GM18858 (cell line): ENCODE data around the gene CDH13.

Experiments
- ATAC-seq: cut with Tn5 transposase; IDR thresholded peaks from one replicate; pipeline ENCODE4 v1.9.1; 2021; ENCODE audit not compliant: unreplicated experiment

The CDH13 gene

DNA sequence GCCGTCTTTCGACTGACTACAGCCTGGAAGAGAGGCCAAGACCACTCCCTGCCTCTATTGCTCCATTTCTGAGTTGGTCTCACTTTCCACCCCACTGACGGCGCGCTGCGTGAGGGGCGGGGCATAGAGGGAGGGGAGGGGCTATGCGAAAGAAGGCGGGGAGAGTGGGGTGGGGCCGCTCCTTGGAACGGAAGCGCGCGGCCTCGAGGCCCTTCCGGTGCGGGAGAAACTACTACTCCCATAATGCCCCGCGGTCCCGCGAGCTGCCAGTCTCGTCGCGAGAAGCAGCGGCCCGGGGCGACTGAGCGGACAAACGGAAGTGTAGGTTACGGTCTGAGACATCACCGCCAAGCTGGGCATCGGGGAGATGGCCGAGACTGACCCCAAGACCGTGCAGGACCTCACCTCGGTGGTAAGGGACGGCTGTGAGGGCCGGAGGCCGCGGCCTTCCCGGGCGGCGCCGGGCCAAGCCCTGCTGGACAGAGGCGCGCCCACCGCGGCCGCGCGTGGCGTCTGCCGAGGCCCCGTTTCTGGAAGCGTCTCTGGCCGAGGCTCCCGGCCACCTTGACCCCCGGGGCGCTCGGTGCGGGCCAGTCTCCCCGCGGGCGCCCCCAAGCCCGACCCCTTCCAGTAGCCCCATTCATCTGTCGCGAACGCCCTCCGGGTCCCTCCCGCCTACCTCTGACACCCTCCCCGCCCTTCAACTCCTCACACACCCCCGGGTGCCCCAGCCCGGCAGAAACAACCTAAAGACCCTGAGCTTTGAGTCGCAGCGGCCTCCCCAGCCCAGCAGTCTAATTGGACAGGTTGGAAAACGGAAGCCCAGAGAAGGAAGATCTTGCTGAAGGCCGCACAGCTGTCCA is 1181.2 kb downstream of the CDH13 start, which contains the start of gene HSBP1:
Gene HSBP1, plus strand, starts transcription at position 269 of the 863 bp plus-strand sequence. Its CDS starts 99 bp downstream, at position 368.
- peak; percentile 83 for ATAC-seq

DNA sequence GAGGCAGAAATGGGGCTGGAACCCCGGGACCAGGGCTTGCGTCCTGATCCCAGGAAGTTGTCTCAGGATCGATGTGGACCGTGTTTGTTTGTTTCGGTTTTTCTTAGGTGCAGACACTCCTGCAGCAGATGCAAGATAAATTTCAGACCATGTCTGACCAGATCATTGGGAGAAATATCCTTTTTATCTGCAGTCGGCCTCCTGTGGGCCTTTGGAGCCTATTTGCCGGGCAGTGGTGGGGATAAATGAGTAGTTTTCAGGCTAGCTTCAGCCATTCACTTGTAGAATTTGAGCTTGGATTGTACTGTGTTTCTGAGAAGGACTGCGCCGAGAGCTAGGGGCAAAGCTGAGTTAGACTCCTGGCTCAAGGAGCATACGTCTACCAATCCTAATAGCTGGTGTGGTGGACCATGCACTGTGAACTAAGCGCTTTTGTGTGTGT is 1181.8 kb downstream of the CDH13 start:
- no peak for ATAC-seq

DNA sequence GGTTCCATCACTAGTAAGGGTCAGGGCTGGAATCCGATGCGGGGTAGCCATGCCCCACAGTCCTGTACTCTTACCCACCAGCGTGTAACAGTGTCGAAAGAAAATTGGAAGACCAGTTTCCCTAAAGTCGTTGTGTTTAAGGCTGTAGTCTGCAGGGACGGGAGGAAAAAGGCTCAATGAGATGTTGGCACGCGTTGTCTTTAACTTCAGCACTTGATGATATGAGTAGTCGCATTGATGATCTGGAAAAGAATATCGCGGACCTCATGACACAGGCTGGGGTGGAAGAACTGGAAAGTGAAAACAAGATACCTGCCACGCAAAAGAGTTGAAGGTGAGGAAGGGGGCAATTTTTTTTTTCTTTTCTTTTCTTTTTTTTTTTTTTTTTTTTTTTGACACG is 1182.3 kb downstream of the CDH13 start:
- no peak for ATAC-seq

DNA sequence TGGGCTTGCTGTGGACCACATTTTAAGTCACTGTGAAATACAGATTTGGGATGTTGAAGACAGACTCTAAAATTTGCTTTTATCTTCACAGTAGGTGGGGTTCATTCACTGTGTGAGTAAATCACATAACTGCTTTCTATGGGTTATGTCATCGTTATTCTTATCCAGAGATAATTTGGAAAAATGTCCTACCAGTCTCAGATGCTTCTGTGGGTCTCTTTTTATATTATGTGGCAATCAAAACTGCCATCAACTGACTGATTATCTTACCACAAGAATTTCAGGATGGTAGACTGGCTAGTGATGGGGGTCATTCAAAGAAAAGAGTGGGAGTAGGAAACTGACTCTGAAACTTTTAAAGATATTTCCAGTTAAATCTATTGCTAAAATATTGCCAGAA is 1184.1 kb downstream of the CDH13 start:
- no peak for ATAC-seq

DNA sequence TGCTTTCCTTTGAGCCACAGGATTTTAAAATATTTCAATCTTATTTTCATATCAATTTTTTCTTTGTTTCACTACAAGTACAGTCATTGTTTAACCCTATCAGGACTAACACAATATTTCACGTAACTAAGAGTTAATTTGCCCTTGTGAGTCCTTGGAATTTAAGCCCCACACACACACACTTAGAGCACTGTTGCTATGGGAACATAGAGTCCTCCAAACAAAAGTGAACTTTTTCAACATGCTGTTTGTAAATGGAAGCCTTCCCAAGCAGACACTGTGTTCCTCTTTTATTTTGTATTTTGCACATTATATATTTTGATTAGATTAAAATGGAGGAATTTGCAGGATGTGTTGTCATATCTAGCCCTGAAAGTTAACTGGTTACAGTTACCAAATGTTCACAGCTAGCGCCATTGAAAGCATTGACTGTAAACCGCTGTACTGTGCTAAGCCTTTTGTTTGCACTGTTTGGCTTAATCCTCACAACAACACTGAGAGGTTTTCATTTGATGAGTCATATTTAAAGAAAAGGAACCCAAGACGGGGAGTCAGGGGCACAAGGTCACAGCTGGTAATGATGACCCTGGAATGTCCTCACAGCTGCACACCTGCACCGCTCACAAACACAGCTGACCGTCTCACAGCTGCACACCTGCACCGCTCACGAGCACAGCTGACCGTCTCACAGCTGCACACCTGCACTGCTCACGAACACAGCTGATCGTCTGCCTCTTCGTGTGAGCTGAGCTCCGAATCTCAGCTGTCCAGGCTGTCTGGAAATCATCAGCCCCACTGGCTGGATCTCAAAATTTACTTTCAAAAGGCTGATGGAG is 1187.3 kb downstream of the CDH13 start:
- no peak for ATAC-seq

DNA sequence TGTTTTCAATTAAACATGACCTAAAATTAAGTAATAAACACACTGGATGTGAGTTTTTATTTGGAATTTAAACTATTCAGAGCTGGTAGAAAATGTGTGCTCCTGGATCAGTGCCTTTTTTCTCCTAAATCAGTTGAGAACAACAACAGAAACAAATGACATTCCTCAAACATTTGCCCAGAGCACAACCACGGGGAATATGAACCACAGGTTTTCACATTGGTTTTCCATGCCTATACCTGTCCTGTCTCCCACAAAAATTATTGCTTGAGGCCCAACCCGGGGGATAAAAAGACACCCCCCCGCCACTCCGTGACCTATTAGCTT is 1187.9 kb downstream of the CDH13 start:
- ATAC-seq: no peak

DNA sequence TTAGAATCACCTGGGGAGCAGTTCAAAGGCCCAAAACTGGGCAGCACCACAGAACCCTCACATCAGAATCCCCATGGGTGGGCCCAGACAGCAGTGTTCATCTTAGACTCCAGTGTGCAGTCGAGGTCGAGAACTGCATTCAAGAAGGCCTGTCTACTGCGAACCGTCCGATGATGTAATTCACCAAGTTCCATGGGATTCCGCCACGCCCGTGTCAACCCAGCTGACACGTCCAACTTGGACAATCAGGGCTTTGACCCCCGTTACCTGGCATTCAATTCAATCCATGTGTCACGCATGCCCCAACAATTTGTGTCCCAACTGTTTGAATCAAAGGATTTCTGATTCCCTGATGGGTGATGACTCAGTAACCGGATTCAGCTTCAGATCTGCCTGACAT is 1190.3 kb downstream of the CDH13 start:
- ATAC-seq: no peak

DNA sequence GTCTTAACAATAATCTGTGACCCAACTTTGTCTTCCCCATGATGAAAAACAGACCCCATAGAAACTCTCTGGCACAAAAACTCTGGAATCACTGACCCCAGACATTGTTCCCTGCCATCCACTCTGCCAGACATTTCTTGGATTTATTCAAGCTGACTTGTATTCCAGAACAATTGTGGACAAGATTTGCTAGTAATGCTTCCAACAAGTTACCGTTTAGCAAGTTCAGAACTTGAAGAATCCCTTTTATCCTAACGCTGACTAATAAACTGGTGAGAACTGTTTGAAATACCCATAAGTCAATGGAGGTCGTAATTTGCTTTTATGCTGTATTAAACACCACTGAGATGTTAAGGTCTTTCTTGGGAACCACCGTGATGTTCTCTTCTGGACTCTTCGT is 1191.5 kb downstream of the CDH13 start:
- no peak for ATAC-seq

DNA sequence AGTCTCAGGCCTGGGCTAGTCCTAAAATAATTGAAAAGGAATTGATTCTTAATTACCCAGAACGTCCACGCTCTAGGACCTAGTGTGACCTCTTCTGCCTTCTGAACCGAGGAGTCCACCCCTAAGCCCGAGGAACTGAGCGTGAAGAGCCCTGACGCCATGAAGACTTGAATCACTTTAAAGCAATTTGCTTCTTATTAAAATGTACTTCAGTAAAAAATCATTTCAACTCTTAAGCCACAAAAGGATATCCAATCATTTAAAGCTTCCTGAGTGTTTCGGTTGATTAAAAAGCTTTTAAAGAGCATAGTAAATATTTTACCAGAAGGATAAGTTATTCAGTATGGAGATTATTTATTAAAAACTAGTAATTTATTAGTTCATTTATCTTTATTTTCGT is 1192.6 kb downstream of the CDH13 start:
- ATAC-seq: no peak

DNA sequence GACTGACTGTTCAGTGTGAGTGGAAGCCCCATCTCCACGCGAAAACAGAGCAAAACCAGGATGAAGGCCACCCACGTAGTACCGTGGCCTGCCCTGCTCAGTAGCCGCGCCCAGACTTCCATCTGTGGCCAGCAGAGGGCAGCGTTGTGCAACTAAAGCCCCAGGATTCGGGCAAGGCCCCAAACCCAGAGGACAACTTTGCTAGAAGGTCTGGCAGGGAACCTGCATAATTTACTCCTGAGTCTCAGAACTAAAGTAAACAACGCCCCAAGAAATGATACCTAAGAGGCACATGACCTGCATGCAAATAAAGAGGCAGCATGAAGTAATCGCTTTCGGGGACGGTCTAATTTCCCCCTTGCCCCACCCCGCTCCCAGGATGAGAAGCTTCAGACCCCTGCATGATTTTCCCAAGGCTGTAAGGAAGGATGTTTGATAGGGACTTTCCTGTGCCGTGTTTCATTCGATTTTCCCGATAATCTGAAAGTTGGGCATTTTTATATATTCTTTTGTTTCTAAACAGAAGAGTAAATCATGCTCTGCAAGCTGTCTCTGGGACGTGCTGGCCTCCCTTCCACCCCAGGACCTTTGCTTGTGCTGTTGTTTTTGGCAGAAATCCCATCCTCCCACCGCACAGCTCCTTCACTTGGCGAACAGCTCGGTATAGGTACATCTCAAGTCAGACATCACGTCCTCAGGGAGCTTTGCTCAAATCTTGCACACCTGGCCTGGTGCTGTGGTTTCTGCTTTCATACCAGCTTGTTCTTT is 1199.6 kb downstream of the CDH13 start:
- no peak for ATAC-seq

DNA sequence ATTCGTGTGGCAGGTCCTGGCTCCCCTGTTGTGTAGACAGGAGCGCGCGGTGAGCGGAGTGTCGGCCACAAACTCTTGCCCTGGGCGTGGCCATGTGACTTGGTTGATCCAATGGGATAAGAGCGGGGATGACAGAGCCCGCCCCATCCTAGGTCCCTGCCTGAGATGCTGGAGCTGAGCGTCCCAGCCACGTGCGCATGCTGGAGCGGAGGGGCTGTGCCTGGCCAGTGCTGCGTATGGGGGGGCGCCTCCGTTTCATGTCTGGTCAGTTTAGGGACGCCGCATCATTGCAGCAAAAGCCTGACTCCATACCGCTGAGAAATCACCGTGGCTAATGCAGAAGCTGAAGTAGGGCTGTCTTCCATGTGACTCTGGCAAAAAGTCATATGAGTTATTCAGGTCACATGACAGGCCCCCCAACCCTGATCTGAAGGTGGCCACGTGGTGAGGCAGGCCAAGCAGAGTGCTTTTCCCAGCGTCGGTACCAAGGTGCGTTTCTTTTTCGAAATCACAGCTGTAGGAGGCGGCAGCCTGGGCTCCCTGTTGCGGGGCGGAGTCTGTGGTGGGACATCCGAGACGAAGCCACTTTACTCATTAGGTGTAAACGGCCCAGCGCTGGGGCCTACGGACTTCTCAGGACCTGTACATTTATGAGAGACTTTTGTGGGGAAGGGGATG is 1203.5 kb downstream of the CDH13 start:
- no peak for ATAC-seq

DNA sequence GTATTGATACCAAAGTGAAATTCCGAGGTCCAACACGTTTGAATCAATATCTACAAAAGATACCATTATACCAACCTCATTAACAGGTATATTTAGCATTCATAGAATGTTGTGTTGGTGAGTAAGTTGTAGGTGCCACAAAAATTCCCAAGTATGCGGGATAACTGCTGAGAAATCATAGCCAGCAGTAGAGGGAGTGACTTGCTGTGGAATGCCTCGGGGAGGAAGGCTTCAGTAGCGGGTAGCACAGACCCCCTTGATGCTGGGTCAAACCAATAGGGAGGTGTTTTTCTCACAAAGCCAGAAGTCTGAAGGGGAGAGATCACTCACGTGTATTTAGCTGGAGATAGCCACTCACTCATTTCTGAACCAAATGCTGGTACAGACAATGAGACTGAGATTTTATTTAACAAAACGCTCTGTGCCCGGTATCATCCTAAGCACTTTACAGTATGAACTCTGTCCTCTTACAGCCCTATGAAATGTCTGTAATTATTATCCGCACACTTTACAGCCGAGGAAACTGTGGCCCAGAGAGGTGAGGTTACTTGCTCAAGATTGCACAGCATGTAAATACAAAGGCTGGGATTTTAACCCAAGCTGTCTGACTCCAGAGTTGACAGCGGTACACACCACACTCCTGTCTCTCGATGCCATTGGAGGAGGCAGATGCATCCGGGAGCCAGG is 1204.1 kb downstream of the CDH13 start:
- ATAC-seq: no peak

DNA sequence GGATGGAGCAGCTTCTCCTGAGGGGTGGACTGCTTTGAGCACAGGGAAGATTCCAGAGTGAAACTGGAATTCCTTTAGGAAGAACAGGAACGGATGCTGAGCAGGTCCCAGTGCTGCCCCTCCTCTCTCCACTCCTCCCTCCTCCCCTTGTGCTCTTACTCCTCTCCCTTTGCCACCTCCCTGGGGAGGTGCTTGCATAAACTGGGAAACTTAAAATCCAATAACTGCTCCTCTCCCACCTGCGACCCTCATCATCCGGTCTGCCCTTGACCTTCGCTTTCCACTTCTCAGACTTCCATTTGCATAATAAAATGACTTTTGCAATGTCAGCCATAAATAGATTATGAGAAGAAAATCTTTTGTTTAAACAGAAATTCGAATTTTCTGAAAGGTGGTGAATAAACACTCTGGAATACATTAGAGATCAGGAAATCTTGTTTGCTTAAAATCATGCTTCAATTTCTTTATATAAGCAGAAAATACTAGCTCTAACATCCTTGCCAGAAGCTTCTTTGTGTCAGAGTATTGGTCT is 1204.8 kb downstream of the CDH13 start:
- ATAC-seq: no peak

DNA sequence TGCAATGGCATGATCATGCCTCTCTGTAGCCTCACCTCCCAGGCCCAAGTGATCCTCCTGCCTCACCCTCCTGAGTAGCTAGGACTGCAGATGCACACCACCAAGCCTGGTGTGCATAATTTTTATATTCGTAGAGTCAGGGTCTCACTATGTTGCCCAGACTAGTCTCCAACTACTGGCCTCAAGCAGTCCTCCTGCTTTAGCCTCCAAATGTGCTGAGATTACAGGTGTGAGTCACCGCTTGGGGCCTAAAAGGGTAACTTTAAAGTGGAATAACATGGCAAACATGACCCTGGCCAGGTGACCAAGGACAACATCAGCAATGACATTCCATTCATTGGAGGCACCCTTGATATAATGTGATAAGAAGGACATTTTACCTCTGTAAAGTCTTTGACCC is 1207.2 kb downstream of the CDH13 start:
- ATAC-seq: no peak

DNA sequence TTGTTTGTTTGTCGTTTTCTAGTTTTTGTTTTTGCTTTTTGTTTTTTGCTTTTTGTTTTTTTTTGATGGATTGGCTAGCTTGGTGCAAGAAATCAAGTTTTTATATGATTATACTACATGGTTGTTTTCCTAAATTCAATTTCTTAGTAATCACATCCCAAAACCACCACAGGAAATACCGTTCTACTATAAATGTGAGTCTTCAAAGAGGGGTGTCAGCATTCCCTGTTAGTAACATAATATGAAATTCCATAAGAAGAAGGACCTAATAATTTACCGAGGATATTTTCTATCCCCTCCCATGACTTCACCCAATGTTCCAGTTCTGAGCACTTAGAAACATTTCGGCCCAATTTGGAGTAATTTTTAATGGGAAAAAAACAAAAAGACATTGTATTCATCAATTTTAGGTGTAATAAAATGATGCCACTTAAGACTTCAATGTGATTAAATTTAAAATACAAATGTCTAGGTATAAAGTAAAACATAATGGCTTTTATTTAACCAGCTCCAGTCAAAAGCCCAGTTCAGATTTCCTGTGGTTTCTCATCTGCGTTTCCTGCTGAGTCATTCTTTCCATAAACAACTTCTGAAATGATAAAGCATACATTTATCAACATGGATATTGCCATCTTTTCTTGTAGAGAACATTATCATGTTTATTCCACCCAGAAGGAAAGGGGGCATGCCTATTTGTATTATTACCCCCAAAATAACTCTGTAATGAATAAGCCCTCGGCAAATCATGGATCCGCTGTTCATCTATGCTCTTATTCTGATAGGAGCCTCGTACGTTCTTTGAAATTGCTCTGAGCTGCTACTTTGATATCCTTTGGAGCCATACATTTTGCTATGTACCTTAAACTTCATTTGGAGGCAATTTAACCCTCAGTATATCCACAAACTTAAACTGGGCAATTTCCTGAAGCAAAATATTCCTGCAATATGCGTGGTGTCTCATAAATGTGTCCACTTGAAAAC is 1209.1 kb downstream of the CDH13 start:
- ATAC-seq: no peak

DNA sequence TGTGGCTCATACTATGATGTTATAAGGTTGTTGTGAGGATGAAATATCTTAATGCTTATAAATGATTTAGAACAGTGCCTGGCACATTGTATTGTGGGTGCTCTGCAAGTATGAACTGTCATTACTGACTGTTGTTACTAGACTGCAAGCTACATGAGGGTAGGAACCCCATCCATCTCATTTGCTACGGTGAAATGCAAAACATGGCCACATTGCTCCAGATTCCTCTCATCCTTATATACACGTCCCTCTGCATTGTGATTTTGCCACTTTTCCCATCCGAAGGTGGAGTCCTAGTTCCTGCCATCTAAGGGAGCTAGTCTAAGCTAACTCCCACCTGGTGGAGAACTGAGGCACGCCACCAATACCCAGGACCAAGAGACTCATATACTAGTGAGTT is 1210.8 kb downstream of the CDH13 start:
- ATAC-seq: no peak

DNA sequence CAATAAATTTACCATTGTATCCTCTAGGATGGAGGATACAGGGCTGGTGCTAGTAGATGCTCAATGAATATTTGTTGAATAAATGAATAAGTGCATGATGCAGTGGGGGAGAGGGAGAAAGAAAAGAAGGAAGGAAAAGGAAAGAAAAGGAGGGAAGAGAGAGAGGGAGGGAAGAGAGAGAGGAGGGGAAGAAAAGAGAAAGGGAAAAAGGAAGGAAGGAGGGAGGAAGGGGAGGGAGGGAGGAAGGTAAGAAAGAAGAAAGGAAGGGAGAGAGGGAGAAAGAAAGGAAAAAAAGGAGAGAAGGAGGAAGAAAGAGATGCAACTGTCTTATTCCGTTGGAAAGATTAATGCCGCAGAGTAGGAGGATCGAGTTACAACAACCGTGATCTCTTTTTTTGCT is 1211.4 kb downstream of the CDH13 start:
- ATAC-seq: no peak

DNA sequence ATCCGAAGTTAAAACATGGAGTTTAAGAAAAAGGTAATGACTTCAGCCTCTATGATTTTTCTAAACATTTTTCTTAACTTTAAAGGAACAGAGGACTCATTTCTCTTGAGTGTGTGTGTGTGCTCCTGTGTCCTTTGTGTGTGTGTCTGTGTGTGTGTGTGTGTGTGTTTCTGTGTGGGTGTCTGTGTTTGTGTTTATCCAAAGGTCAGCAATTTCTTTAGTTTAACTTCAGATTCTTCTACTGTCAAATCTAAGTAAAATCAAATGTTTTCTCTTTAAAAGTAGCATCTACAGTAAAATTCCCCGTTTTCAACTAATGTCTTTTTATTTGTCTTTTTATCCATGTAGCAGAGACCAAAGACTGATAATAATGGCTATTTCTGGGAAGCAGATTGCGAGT is 1212.8 kb downstream of the CDH13 start:
- no peak for ATAC-seq
